HG03354 (cell line): Measurements from ENCODE around the gene FBXL19.

ENCODE experiments used
- ATAC-seq: cut with Tn5 transposase; IDR thresholded peaks from one replicate; pipeline ENCODE4 v1.9.1; 2021; ENCODE audit warnings: mild to moderate bottlenecking; ENCODE audit not compliant: unreplicated experiment, poor library complexity, severe bottlenecking

FBXL19 gene

GRCh38 chr16:30894540-30895368, 28.6 kb upstream of the FBXL19 start:
- no peak for ATAC-seq

- ATAC-seq = no peak
These were observed 27.6 kb upstream of the FBXL19 start for GRCh38 chr16:30895627-30896260.

- ATAC-seq = no peak
These were observed 27.0 kb upstream of the FBXL19 start, which contains the start of gene CTF1 for GRCh38 chr16:30896261-30896888. TSS of gene CTF1 (plus strand) at chr16:30896614. CDS start at chr16:30896644, 30 bp downstream.

- ATAC-seq = peak; percentile 55
These were observed 26.3 kb upstream of the FBXL19 start for GRCh38 chr16:30896889-30897733.

GRCh38 chr16:30899794-30900193, 23.6 kb upstream of the FBXL19 start:
- ATAC-seq = no peak

GRCh38 chr16:30900588-30900987, 22.8 kb upstream of the FBXL19 start:
- ATAC-seq = no peak

- ATAC-seq = no peak
These were observed 22.0 kb upstream of the FBXL19 start for GRCh38 chr16:30901201-30902028.

- ATAC-seq = peak; percentile 65
These were observed 21.1 kb upstream of the FBXL19 start for GRCh38 chr16:30902029-30902972.

GRCh38 chr16:30903002-30903401, 20.4 kb upstream of the FBXL19 start:
- no peak for ATAC-seq

GRCh38 chr16:30903596-30903995, 19.8 kb upstream of the FBXL19 start:
- no peak for ATAC-seq

GRCh38 chr16:30904114-30904780, 19.1 kb upstream of the FBXL19 start:
- no peak for ATAC-seq

GRCh38 chr16:30907064-30907463, 16.3 kb upstream of the FBXL19 start:
- ATAC-seq = no peak

- no peak for ATAC-seq
These were observed 12.8 kb upstream of the FBXL19 start for GRCh38 chr16:30910427-30911029.

GRCh38 chr16:30912794-30913412, 10.5 kb upstream of the FBXL19 start:
- ATAC-seq = no peak

- no peak for ATAC-seq
These were observed 8.5 kb upstream of the FBXL19 start for GRCh38 chr16:30914830-30915229.

GRCh38 chr16:30918614-30919013, 4.8 kb upstream of the FBXL19 start:
- no peak for ATAC-seq

- no peak for ATAC-seq
These were observed 2.5 kb upstream of the FBXL19 start for GRCh38 chr16:30920891-30921290.
